Activated B cell treated with CpG ODN at 0.5 μM for 24 hours (primary cell): ENCODE results near the gene GOLGA6L26. TPM values are rescaled to one million over a fixed set of nuclear protein-coding genes. Genes with fewer than 3 reads are reported as not detected.
"Not testable (repeated sequence)": the region's sequence is repeated elsewhere in the genome, so short reads cannot be mapped to it uniquely, and the experiment has no call there.

Source experiments
- ATAC-seq: fragments of 200-7000 bp; cut with Tn5 transposase; one replicate; pipeline ENCODE4 v1.10.0; 2021; ENCODE audit warnings: low read depth, mild to moderate bottlenecking, moderate library complexity
- CTCF ChIA-PET: fragments of 350-600 bp; sonication (Branson Sonifier 250); formaldehyde crosslinking; loops from one replicate; lab custom pipeline; 2021; ENCODE audit warnings: antibody characterized with exemption; lab: Charles Lee
- POLR2A ChIA-PET: fragments of 350-600 bp; sonication (Branson Sonifier 250); formaldehyde crosslinking; loops from one replicate; lab custom pipeline; 2021; ENCODE audit warnings: antibody characterized with exemption; lab: Charles Lee
- DNase-seq: peaks from one replicate; pipeline ENCODE4 v3.0.0; 2022
- H3K27ac Mint-ChIP-seq: one replicate; pipeline ENCODE4 v1.8.0; 2020; ENCODE audit warnings: mixed read lengths
- H3K27me3 Mint-ChIP-seq: one replicate; pipeline ENCODE4 v1.8.0; 2021; ENCODE audit warnings: mixed read lengths
- H3K36me3 Mint-ChIP-seq: one replicate; pipeline ENCODE4 v1.8.0; 2021; ENCODE audit warnings: low read depth, mixed read lengths
- H3K4me1 Mint-ChIP-seq: one replicate; pipeline ENCODE4 v1.8.0; 2021; ENCODE audit warnings: mixed read lengths
- H3K4me3 Mint-ChIP-seq: one replicate; pipeline ENCODE4 v1.8.0; 2020; ENCODE audit warnings: mild to moderate bottlenecking, mixed read lengths
- H3K9me3 Mint-ChIP-seq: one replicate; pipeline ENCODE4 v1.8.0; 2020; ENCODE audit warnings: mixed read lengths
- intact Hi-C: fragments of 100-400 bp; cut with micrococcal nuclease; formaldehyde crosslinking; loops from one replicate; pipeline ENCODE4 v1.15.1; 2024
- total RNA-seq: library from RNA; stranded (reverse); gene quantifications from 2 replicates; pipeline ENCODE4 v1.2.3, GENCODE V29; 2022
- TF ChIP-seq, protein P1 (sequence below): fragments of 200-600 bp; IDR thresholded peaks from one replicate; pipeline ENCODE4 v1.8.0; 2022; ENCODE audit warnings: antibody characterized with exemption, mild to moderate bottlenecking

Gene GOLGA6L26
- total RNA-seq, 1 donor from 2014 or later = not detected

DNA sequence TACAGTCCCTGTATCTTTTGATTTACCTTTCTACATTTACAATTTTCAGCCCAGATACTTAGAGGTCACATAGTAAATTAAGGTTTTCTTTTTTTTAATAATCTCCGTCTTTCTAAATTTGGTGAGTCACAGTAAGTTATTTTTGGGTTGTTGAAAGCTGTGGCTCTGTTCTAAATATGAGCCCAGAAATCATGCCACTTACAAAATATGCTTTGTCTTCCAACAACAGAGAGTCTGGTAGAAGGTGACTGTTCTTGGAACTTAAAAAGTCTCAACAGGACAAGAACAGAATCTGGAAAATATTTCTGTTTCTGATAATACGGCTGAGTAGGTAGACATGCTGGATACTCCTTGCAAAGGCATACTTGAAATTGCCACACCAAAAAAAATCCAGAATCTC lies 36.6 kb upstream of the GOLGA6L26 start:
- Mint-ChIP-seq H3K4me1 (no peaks in the 10 kb centered on the region), H3K9me3 (no peaks in the 10 kb centered on the region), H3K36me3 (no peaks in the 10 kb centered on the region), H3K27me3 (no peaks in the 10 kb centered on the region), H3K27ac (no peak overlapping the region), H3K4me3 (no peak overlapping the region)
- ChIA-PET POLR2A (no interaction called here), CTCF (no interaction called here)
- intact Hi-C loops = no loop called here
- ATAC-seq (no peak), DNase-seq (no peak)
- TF ChIP-seq, protein P1, sequence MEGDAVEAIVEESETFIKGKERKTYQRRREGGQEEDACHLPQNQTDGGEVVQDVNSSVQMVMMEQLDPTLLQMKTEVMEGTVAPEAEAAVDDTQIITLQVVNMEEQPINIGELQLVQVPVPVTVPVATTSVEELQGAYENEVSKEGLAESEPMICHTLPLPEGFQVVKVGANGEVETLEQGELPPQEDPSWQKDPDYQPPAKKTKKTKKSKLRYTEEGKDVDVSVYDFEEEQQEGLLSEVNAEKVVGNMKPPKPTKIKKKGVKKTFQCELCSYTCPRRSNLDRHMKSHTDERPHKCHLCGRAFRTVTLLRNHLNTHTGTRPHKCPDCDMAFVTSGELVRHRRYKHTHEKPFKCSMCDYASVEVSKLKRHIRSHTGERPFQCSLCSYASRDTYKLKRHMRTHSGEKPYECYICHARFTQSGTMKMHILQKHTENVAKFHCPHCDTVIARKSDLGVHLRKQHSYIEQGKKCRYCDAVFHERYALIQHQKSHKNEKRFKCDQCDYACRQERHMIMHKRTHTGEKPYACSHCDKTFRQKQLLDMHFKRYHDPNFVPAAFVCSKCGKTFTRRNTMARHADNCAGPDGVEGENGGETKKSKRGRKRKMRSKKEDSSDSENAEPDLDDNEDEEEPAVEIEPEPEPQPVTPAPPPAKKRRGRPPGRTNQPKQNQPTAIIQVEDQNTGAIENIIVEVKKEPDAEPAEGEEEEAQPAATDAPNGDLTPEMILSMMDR = no peak

DNA sequence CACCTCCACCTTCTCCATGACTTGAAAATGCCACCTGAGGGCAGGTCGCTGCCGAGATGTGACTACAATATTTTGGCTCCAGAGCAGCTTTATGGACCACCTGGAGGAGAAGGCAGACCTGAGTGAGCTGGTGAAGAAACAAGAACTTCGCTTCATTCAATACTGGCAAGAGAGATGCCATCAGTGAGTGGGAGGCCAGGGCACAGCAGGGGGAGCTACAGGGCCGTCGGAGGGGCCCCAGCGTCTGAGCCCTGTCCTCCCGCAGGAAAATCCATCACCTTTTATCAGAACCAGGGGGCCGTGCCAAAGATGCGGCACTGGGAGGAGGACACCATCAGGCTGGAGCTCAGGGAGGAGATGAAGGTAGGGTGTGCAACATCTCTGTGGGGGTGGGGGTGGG lies 30.3 kb upstream of the GOLGA6L26 start:
- H3K36me3 Mint-ChIP-seq, H3K27ac Mint-ChIP-seq, H3K4me1 Mint-ChIP-seq, ATAC-seq, H3K27me3 Mint-ChIP-seq, H3K4me3 Mint-ChIP-seq, DNase-seq, CTCF ChIA-PET, POLR2A ChIA-PET, intact Hi-C loops, H3K9me3 Mint-ChIP-seq: not testable (repeated sequence)

DNA sequence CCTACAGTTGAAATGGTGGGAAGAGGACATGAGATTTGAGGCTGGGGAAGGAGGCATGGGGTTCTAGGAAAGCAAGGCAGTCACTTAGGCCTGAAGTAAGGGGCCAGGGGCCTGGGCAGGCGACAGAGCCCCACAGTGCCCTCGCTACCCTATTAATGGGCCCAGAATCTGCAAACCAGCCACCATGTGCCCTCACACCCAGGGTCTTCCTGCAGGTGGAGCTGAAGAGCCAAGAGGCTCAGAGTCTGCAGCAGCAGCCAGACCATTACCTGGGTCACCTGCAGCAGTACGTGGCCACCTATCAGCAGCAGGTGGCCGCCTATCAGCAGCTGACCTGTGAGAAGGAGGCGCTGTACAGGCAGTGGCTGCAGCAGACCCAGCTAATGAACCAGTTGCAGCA lies 28.6 kb upstream of the GOLGA6L26 start:
- H3K9me3 Mint-ChIP-seq, H3K4me3 Mint-ChIP-seq, intact Hi-C loops: not testable (repeated sequence)

DNA sequence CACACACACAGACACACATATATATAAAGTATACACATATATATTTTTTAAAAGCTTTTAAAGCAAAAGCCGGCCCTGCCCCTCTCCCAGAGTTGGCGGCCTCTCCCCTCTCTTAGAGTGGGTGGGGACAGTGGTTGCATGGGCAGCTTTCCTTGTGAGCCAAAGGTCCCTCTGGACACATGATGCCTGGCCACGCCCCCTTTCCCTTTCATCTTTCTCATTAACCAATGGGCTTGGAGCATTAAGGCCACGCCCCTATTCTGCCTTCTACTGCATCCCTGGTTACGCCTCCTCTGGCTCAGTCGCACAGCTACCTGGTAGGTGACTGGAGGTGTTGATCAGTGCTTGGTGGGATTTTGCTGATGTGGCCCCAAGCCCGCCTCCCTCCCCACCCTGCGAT lies 20.5 kb upstream of the GOLGA6L26 start, which contains the start of gene GOLGA8S:
GOLGA8S (plus strand) TSS at position 301 of the 400 bp plus-strand sequence; CDS start at position 363, 62 bp downstream.
- not testable (repeated sequence) for H3K27ac Mint-ChIP-seq

More for the DNA sequence above, 28.6 kb upstream of the GOLGA6L26 start:
- POLR2A ChIA-PET, H3K27ac Mint-ChIP-seq, ATAC-seq, H3K36me3 Mint-ChIP-seq, H3K4me1 Mint-ChIP-seq, H3K27me3 Mint-ChIP-seq, DNase-seq, CTCF ChIA-PET: not testable (repeated sequence)

DNA sequence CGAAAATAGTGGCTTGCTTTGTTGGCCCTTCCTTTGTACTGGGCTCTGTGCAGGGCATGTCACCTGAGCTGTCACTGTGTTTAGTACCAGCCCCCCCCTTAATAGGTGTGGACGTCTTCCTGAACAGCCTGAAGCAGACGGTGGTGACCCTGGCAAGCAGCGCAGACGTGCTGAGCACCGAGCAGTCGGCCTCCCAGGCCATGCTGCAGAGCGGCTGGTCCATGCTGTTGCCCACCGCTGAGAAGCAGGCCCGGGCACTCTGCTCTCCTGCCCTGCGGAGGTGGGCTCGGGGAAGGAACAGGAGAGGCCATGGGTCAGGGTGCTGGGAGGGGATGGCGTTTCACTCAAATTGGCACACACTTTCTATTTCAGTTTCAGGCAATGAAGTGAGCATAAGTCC lies 22.8 kb downstream of the GOLGA6L26 start:
- DNase-seq, ATAC-seq, H3K9me3 Mint-ChIP-seq, H3K4me1 Mint-ChIP-seq, POLR2A ChIA-PET, H3K4me3 Mint-ChIP-seq, H3K27ac Mint-ChIP-seq, CTCF ChIA-PET, H3K27me3 Mint-ChIP-seq, intact Hi-C loops: not testable (repeated sequence)
- H3K36me3 Mint-ChIP-seq = peaks cover 36% of the 10 kb centered on the region

More for the DNA sequence above, 20.5 kb upstream of the GOLGA6L26 start, which contains the start of gene GOLGA8S:
- DNase-seq, CTCF ChIA-PET, ATAC-seq, H3K36me3 Mint-ChIP-seq, POLR2A ChIA-PET, H3K27me3 Mint-ChIP-seq, H3K9me3 Mint-ChIP-seq, H3K4me3 Mint-ChIP-seq, intact Hi-C loops, H3K4me1 Mint-ChIP-seq: not testable (repeated sequence)

DNA sequence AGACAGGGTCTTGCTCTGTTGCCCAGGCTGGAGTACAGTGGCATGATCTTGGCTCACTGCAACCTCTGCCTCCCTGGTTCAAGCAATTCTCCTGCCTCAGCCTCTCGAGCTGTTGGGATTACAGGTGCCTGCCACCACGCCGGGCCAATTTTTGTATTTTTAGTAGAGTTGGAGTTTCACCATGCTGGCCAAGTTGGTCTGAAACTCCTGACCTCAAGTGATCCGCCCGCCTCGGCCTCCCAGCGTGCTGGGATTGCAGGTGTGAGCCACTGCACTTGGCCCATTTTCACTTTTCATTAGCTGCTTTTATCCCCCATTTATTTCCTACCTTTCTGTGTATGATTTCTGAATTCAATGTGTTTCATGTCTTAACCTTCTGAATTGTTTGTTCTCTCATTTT lies 28.1 kb downstream of the GOLGA6L26 start:
- intact Hi-C loops, ATAC-seq, H3K4me3 Mint-ChIP-seq, CTCF ChIA-PET, POLR2A ChIA-PET, H3K27ac Mint-ChIP-seq, H3K9me3 Mint-ChIP-seq, DNase-seq, H3K27me3 Mint-ChIP-seq: not testable (repeated sequence)
- Mint-ChIP-seq H3K4me1 (peaks cover 18% of the 10 kb centered on the region), H3K36me3 (peaks cover 34% of the 10 kb centered on the region)

DNA sequence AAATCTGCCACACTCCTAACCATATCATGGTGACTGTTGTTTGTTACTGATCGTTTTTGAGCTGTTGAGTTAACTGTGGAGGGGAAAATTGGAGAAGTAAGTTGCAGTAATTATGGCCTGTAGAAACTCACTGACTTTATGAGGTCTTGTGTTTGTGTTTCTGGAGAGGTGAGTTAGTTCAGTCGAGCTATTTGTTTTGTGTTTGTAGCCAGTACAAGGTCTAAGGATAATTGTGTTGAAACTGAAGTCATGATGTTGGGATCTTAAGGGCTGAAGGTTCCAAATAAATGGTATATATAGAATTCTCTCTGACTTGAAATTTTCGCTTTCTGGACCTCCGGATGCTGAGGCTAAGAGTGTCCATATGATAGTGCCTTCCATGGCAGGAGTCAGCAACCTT lies 29.2 kb downstream of the GOLGA6L26 start:
- ATAC-seq, intact Hi-C loops, H3K9me3 Mint-ChIP-seq, CTCF ChIA-PET, POLR2A ChIA-PET, H3K27ac Mint-ChIP-seq, DNase-seq, H3K27me3 Mint-ChIP-seq: not testable (repeated sequence)
- Mint-ChIP-seq H3K36me3 (peaks cover 24% of the 10 kb centered on the region), H3K4me3 (peak overlapping the region; percentile 84), H3K4me1 (peaks cover 18% of the 10 kb centered on the region)

DNA sequence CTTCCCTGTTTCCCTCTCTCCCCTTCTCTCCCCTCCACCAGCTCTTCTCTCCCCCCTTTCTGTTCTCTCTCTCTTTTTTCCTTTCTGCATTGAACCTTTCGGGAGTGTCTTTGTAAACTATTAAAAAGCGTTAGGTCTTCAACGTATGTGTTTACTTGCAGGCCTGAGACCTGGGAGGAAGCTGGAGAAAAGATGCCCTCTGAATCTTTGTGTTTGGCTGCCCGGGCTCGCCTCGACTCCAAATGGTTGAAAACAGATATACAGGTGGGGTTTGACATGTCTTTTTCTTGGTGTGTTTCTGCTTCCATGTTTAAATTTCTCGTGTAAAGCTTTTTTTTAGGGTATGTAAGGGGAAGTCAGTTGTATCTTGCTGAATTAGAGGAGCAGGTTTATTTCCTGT lies 29.7 kb downstream of the GOLGA6L26 start:
- Mint-ChIP-seq H3K36me3 (peaks cover 20% of the 10 kb centered on the region), H3K4me3 (peak overlapping the region; percentile 84), H3K27ac (peak overlapping the region; percentile 75), H3K4me1 (peaks cover 18% of the 10 kb centered on the region)
- H3K27me3 Mint-ChIP-seq, ATAC-seq, POLR2A ChIA-PET, intact Hi-C loops, H3K9me3 Mint-ChIP-seq, CTCF ChIA-PET, DNase-seq: not testable (repeated sequence)

DNA sequence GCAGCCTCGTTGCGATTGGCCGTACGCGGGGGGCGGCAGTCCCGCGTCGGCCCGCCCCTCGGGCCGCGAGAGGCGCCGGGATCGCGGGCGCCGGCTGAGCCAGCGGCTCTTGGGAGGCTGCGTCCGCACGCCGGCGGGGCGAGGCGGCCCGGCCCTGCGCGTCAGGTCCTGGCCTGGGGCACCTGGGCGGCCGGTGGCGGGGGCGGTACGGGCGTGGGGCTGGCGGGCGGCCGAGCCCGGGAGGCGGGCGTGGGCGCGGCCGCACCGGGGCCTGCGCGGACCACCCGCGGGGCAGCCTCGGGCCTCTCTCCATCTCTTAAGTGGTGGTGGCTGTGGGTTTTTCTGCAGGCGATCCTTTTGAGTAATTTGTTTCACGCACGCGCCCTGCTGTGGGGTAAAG lies 30.3 kb downstream of the GOLGA6L26 start:
- H3K27me3 Mint-ChIP-seq, intact Hi-C loops, ATAC-seq, CTCF ChIA-PET, H3K9me3 Mint-ChIP-seq, POLR2A ChIA-PET: not testable (repeated sequence)
- peak; percentile 54 for DNase-seq
- peak overlapping the region; percentile 84 for H3K4me3 Mint-ChIP-seq
- peaks cover 14% of the 10 kb centered on the region for H3K36me3 Mint-ChIP-seq
- H3K27ac Mint-ChIP-seq = peak overlapping the region; percentile 75
- H3K4me1 Mint-ChIP-seq = peaks cover 18% of the 10 kb centered on the region

DNA sequence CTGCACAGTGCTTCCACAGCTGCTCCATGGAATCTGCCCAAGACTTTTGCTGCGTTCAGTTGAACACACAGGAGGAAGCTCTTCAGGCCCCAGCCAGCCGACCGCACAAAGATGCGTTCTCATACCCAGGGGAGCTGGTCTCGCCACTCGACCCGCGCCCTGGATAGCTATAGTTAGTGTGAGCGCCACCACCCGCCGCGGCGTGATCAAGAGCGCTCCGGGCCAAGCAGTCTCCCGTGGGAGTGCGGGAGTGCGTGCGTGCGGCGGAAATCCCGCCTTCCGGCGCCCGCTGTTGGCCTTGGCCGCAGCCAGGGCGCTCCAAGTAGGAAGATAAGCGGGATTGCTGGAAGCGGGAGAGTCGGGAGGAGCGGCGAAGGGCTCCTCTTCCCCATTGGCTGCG lies 30.8 kb downstream of the GOLGA6L26 start:
- H3K27ac Mint-ChIP-seq, DNase-seq, intact Hi-C loops, H3K4me3 Mint-ChIP-seq, H3K27me3 Mint-ChIP-seq, H3K9me3 Mint-ChIP-seq, CTCF ChIA-PET, POLR2A ChIA-PET: not testable (repeated sequence)
- ATAC-seq = peak; percentile 68
- H3K4me1 Mint-ChIP-seq = peaks cover 18% of the 10 kb centered on the region
- peaks cover 12% of the 10 kb centered on the region for H3K36me3 Mint-ChIP-seq
